Erythroblast (primary cell): ENCODE measurements around the gene HEATR5A.
"Not testable (repeated sequence)": the region's sequence is repeated elsewhere in the genome, so short reads cannot be mapped to it uniquely, and the experiment has no call there.

ENCODE experiments used
- DNase-seq, 2 experiments: peaks; one replicate each; lab custom pipeline; 2025; lab: John Stamatoyannopoulos, UW
- GATA1 ChIP-seq: IDR thresholded peaks from 2 replicates; pipeline ENCODE4 v1.6.1; 2011; ENCODE audit warnings: low read depth, mild to moderate bottlenecking, control low read depth, low read length, moderate library complexity
- POLR2A ChIP-seq: IDR thresholded peaks from 2 replicates; pipeline ENCODE4 v1.6.1; 2011; ENCODE audit warnings: mild to moderate bottlenecking, low read length

HEATR5A gene

DNA sequence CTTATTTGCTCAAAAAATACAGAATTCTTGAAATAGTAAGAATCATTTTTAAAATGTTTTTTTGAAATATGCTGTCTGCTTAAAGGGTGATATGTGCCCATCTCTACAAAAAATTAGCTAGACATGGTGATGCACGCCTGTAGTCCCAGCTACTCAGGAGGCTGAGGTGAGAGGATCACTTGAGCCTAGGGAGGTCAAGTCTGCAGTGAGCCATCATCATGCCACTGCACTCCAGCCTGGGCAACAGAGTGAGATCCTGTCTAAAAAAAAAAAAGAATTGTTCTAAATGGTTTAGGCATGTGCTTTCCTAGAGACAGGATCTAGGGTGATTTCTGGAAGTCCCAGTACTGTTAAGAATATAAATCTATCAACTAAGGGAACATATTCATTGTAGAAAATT is 137.2 kb downstream of the HEATR5A start:
- TF ChIP-seq GATA1: no peak
- TF ChIP-seq POLR2A: no peak
- no peak for DNase-seq

DNA sequence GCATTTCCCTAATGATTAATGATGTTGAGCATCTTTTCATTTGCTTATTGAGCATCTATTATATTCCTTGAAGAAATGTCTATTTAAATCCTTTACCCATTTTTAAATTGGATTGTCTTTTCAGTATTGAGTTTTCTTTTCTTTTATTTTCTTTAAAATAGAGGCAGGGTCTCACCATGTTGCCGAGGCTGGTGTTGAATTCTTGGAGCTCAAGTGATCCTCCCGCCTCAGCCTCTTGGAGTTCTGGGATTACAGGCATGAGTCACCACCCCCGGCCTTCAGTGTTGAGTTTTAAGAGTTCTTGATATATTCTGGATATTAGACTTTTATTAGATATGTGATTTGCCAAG is 139.5 kb downstream of the HEATR5A start:
- TF ChIP-seq GATA1 (no peak), POLR2A (no peak)
- no peak for DNase-seq

DNA sequence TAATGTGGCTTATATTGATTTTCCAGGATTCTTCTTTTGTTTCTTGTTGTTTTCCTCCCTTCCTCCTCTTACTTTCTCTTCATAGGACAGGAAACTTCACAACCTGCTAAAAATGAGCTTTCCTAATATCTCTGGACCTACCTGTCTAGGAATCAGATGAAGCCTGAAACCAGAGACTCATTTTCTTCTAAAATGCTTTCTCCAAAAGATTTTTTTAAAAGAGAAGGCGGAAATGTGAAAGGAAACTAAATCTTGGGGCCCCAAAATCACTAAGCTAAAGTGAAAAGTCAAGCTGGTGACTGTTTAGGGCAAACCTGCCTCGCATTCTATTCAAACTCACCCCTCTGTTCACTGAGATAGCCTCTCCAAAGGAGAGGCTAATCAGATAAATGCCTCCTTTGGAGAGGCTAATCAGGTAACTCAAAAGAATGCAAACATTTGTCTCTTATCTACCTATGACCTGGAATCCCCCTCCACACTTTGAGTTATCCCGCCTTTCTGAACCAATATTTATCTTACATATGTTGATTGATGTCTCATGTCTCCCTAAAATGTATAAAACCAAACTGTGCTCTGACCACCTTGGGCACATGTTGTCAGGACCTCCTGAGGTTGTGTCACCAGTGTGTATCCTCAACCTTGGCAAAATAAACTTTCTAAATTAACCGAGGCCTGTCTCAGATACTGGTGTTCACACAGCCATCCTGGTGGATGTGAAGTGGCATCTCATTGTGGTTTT is 140.0 kb downstream of the HEATR5A start:
- TF ChIP-seq POLR2A (no peak), GATA1 (no peak)
- DNase-seq: no peak

GRCh38 chr14:31278883-31279282 is 141.5 kb downstream of the HEATR5A start:
- TF ChIP-seq GATA1 (no peak), POLR2A (no peak)
- no peak for DNase-seq

DNA sequence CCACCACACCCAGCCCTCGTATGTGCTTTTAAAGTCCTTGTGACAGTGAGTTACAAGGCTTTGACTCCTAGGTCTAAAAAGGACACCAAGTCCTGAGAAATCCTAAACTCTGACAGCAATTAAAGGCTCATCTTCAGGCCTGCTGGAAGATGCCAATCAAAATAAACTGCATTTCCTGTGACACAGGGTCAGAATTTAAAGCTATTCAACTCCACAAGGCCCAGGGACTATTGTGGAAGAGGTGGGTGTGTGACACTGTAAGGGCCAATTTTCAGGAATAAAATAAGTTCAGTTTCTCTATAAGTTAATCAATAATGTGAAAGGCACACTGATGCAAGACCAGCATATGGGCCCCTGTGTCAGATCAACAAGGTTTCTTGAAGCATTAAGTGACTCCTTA is 143.3 kb downstream of the HEATR5A start:
- TF ChIP-seq GATA1: no peak
- no peak for TF ChIP-seq POLR2A
- no peak for DNase-seq

DNA sequence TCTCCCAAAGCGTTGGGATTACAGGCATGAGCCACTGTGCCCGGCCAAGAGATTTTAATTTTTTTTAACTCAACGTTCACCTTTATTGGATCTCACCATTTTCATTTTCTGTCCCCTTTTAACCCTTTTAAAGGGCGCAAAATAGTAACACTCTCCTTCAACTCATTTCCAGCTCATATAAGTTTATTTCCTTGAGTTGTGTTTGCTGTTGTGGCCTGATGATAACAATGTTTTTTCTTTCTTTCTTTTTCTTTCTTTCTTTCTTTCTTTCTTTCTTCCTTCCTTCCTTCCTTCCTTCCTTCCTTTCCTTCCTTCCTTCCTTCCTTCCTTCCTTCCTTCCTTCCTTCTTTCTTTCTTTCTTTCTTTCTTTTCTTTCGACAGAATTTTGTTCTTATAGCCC is 143.9 kb downstream of the HEATR5A start:
- not testable (repeated sequence) for DNase-seq

GRCh38 chr14:31275731-31276130 is 144.6 kb downstream of the HEATR5A start:
- DNase-seq: peak; percentile 22 to 27
- TF ChIP-seq GATA1 (no peak), POLR2A (no peak)

DNA sequence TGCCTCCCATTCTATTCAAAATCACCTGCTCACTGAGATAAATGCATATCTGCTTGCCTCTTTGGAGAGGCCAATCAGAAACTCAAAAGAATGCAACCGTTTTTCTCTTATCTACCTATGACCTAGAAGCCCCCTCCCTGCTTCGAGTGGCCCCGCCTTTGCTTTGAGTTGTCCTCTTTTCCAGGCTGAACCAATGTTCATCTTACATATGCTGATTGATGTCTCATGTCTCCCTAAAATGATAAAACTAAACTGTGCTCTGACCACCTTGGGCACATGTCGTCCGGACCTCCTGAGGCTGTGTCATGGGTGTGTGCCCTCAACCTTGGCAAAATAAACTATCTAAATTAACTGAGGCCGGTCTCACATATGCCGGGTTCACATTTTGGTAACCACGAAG is 148.7 kb downstream of the HEATR5A start:
- TF ChIP-seq GATA1 (no peak), POLR2A (no peak)
- DNase-seq: no peak

- DNase-seq: peak; percentile 53 to 61
- TF ChIP-seq GATA1: no peak
- TF ChIP-seq POLR2A: no peak
These were observed 150.1 kb downstream of the HEATR5A start for GRCh38 chr14:31270196-31270772.

DNA sequence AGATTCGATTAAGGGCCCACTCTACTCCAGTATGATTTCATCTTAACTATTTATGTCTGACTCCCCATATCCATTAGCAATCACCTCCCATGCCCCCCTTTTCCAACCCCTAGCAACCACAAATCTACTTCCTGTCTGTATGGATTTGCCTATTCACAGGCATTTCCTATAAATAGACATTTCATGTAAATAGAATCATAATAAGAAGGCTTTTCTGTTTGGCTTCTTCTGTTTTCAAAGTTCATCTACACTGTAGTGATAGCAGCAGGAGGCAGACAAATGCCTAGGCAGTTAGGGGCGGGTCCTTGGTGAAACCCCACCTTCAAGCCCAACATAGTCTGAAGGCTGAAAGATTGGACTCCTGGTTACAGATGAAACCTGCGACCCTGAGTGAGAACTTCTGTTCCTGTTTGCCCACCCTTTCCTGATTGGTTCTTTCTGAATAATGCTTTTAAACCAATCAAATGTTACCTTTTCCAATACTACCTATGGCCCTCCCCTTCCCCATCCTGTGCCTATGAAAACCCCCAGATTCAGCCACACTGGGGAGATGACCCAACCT is 150.6 kb downstream of the HEATR5A start:
- no peak for DNase-seq
- TF ChIP-seq POLR2A: no peak

GRCh38 chr14:31268216-31268615 is 152.1 kb downstream of the HEATR5A start:
- TF ChIP-seq GATA1: no peak
- TF ChIP-seq POLR2A: no peak
- no peak for DNase-seq

DNA sequence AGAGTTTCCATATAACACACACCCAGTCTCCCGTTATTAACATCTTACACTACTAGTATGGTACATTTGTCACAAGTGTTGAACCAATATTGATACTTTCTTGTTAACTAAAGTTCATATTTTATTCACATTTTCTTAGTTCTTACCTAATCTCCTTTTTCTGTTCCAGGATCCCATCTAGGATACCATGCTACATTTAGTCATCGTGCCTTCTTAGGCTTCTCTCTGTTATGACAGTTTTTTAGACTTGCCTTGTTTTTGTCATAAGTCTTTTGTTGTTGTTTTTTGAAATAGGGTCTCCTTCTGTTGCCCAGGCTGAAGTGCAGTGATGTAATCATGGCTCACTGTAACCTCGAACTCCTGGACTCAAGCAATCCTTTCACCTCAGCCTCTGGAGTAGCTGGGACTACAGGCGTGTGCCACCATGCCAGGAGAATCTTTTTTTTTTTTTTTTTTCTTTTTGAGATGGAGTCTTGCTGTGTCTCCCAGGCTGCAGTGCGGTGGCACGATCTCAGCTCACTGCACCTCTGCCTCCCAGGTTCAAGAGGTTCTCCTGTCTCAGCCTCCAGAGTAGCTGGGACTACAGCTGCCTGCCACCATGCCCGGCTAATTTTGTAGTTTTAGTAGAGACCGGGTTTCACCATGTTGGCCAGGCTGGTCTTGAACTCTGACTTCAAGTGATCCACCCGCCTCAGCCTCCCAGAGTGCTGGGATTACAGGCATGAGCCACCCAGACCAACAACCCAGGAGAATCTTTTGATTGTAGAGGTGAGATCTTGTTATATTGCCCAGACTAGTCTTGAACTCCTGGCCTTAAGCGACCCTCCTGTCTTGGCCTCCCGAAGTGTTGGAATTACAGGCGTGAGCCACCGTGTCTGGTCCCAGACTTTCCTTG is 153.7 kb downstream of the HEATR5A start:
- DNase-seq: no peak
- TF ChIP-seq POLR2A (no peak), GATA1 (no peak)

GRCh38 chr14:31265701-31266398 is 154.5 kb downstream of the HEATR5A start:
- peak; percentile 33 to 60 for DNase-seq
- TF ChIP-seq GATA1 (no peak), POLR2A (no peak)
